A549 treated with RU486 at 1 μM for 4 hours (cell line): ENCODE data around the gene NTMT2. TPM values are rescaled to one million over a fixed set of nuclear protein-coding genes. Genes with fewer than 3 reads are reported as not detected.

Source experiments
- total RNA-seq: library from RNA; stranded (reverse); fragments of 200-300 nt; extraction: Qiagen RNA extraction; gene quantifications from 5 replicates; pipeline ENCODE4 v1.2.3, GENCODE V29; 2022; ENCODE audit warnings: low read depth

Gene NTMT2
- not detected in 5 replicates for total RNA-seq

DNA sequence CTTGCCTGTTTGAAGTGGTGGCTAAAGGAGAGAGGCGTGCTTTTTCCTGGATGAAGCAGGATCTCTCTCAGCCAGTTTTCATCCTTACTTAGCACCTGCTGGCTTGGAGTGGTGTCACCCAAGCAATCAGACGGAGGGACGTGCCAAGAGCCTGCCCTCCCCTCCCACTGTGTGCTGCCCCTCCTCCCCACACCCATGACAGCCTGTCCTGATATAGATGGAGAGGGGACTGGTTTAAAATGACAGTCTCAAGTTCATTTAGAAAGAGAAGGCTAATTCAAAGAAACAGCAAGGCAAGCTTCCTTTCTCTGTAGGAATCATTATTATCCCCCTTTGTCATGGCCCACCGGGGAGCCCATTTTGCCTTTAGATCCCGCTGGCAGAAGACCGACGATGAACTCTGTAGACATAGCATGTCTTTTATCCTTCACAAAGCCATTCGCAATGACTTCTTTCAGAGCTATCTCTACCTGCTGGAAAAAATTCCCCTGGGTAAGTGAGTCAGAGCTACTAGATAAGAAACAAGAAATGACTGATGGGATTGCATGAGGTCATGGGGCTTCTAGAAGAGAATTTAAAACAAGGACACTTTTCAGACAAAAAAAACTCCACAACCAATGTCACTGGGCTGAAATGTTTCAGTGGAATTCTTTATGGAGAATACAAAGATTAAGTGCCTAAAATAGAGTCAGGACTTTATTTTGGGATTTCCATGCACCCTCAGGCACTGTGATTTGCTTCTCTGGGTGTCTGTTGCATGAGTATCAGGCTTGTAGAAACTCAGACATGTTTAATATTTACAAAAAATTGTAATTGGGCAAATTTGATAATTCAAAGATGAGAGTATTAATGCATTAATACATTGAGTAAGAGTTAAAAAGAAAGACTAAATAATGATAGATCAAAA lies at the start of gene NTMT2:
TSS of gene NTMT2 (plus strand) at position 190 of the 907 bp plus-strand sequence. CDS start at position 339, 149 bp downstream.

Other genes starting within 250 kb of the NTMT2 start
- 7.0 to 13.3 TPM (median 12.2 TPM) in 5 replicates for gene KIFAP3, start 71.3 kb upstream of the NTMT2 start, total RNA-seq